Mesenteric fat pad (tissue), 1 donor: ENCODE data around the gene ADRB2. TPM values are rescaled to one million over a fixed set of nuclear protein-coding genes. Genes with fewer than 3 reads are reported as not detected.

Experiments used
- DNase-seq: peaks from one replicate; pipeline ENCODE4 v3.0.0-alpha.2; 2020; ENCODE audit warnings: low spot score
- total RNA-seq: library from RNA; stranded (reverse); fragmentation: NEBNext Ultra II Directional; extraction: Animal tissue kit (Norgen Biotek cat#: 25700); gene quantifications from one replicate; pipeline ENCODE4 v1.2.1, GENCODE V29; 2021
- donor health status: DM: yes; HTN: yes; CAD: no.

Gene ADRB2
- total RNA-seq, 1 donor from 2014 or later = 25.3 TPM

- no peak for DNase-seq
Observed at GRCh38 chr5:148830211-148830610, 3.8 kb downstream of the ADRB2 start.

GRCh38 chr5:148831590-148832565 is 5.5 kb downstream of the ADRB2 start:
- DNase-seq = no peak

GRCh38 chr5:148833122-148833521 is 6.7 kb downstream of the ADRB2 start:
- DNase-seq = no peak

- no peak for DNase-seq
Observed at GRCh38 chr5:148833925-148834324, 7.5 kb downstream of the ADRB2 start.

- no peak for DNase-seq
Observed at GRCh38 chr5:148834689-148835088, 8.3 kb downstream of the ADRB2 start.

- DNase-seq = no peak
Observed at GRCh38 chr5:148836272-148837250, 10.2 kb downstream of the ADRB2 start.

- DNase-seq = no peak
Observed at GRCh38 chr5:148837383-148837782, 11.0 kb downstream of the ADRB2 start.

- no peak for DNase-seq
Observed at GRCh38 chr5:148838357-148838756, 11.9 kb downstream of the ADRB2 start.

GRCh38 chr5:148839960-148840359 is 13.5 kb downstream of the ADRB2 start:
- no peak for DNase-seq

- no peak for DNase-seq
Observed at GRCh38 chr5:148840531-148840930, 14.1 kb downstream of the ADRB2 start.

GRCh38 chr5:148841519-148841918 is 15.1 kb downstream of the ADRB2 start:
- DNase-seq = no peak

- no peak for DNase-seq
Observed at GRCh38 chr5:148842161-148842560, 15.8 kb downstream of the ADRB2 start.

GRCh38 chr5:148843510-148844318 is 17.3 kb downstream of the ADRB2 start:
- DNase-seq = no peak

- no peak for DNase-seq
Observed at GRCh38 chr5:148844433-148845280, 18.2 kb downstream of the ADRB2 start.

- no peak for DNase-seq
Observed at GRCh38 chr5:148846930-148847329, 20.5 kb downstream of the ADRB2 start.

- no peak for DNase-seq
Observed at GRCh38 chr5:148847456-148847855, 21.0 kb downstream of the ADRB2 start.

GRCh38 chr5:148848393-148849031 is 22.1 kb downstream of the ADRB2 start:
- DNase-seq = no peak

GRCh38 chr5:148849461-148849860 is 23.1 kb downstream of the ADRB2 start:
- DNase-seq = no peak

- no peak for DNase-seq
Observed at GRCh38 chr5:148850836-148851235, 24.4 kb downstream of the ADRB2 start.
